SKM-1 treated with dmso at 0.1 percent for 144 hours (cell line): ENCODE results near the gene CAMTA1.

Source experiments
- DNase-seq: peaks from one replicate; lab custom pipeline; 2025; ENCODE audit not compliant: unreplicated experiment; lab: John Stamatoyannopoulos, UW

Gene CAMTA1

GRCh38 chr1:7458946-7459345 lies 673.7 kb downstream of the CAMTA1 start:
- no peak for DNase-seq

DNA sequence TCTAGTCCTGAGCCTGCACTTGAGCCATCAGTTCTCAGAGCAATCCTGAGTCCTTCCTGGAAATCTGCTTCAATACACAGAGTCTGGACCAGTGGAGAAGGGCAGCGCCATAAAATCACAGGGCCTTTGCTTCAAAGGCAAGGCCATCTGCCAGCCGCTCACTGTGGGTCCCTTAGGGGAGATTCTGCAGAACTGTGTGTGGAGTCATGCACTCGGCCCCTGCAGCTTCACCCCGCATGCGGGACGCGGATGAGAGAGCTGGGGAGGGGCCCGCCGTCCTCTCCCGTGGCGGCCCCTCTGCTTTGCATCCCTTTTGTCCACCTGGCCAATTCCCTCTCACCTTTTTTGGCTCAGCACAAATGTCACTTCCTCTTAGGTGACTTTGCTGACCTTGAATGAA lies 674.7 kb downstream of the CAMTA1 start:
- no peak for DNase-seq

- no peak for DNase-seq
Measured at GRCh38 chr1:7460807-7461206, 675.6 kb downstream of the CAMTA1 start.

GRCh38 chr1:7462617-7463016 lies 677.4 kb downstream of the CAMTA1 start:
- no peak for DNase-seq

DNA sequence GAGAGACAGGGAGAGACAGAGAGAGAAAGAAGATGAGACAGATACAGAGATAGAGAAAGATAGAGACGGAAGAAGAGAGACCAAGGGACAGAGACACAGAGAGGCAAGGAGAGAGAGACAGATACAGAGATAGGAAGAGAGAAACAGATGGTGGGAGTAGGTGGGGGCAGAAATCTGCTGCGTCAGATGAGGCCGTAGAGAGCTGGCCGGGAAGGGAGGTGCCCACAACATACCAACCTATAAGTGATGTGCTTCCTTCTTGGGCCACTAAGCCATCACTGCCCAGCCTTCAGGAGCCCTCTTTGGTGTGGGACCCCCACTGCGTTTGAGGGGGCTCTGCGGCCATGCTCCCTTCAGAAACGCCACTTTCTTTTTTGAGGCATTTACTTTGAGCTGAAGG lies 678.3 kb downstream of the CAMTA1 start:
- DNase-seq, result no peak

DNA sequence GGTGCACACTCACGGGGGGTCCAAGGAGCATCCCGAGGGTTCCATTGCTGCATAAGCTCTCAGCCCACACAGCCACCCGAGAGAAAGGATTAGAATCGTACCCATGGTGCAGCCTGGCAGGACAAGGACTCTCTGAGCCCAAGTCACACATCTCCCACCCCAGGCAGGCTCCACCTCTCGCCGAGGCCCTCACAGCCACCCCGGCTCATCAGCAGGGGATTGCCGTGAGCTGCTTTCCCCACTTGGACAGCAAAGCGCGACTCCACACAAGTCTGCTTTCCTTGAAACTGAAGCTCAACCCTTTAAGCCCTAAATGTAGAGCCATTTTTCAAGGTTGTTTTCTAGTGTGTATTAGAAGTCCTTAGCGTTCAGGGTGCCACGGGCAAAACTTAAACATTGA lies 679.5 kb downstream of the CAMTA1 start:
- DNase-seq, result no peak

DNA sequence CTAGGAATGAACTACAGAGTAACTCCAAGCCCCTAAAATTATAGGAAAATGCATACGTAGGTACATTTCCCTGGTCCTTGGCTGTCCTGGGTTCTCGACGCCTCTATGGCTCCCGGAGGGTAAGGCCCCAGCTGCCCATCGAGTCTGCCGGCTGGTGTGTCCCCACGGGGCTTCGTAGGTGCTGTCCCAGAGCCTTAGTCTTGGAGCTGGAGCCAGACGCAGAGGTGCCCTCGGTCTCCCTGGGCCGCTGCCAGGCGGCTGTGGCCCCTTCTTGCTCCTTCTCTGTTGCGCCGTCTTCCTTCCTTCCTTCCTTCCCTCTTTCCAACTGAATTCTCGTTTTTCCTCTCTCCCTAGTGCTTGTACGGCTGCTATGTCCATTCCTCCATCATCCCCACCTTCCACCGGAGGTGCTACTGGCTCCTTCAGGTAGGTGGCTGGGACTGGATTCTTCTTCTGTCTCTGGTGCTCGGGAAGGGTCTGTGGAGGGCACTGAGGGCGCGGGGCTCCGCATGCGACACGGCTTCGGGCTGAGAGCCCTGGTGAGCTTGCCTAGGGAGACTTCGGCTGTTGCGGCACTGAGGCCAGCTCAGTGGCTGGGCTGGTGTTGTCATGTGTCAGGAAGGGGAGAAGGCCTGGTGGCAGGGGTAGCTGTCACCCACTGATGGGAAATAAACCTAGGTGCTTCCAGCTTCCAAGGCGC lies 682.4 kb downstream of the CAMTA1 start:
- no peak for DNase-seq

DNA sequence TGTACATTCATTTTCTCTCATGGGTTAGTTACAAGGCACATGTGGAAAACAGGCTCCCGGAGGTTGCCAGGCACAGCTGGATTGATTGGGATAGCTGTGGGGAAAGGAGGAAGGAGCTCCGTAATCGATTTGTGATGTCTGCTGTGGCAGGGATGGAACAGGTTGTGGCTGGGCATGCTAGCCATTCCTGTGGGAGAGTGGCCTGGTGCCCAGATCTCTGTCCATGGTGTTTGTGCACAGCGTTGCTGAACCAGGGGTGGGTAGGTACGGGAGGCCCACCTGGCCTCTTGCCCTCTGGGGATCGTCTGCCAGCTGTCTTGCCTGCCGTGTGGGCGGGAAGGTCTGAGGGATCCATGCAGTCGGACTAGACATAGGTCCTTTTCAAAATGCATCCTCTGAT lies 683.0 kb downstream of the CAMTA1 start:
- DNase-seq, result no peak

- DNase-seq, result no peak
Measured at GRCh38 chr1:7469255-7469938, 684.1 kb downstream of the CAMTA1 start.

GRCh38 chr1:7470904-7471638 lies 685.8 kb downstream of the CAMTA1 start:
- DNase-seq, result no peak

- no peak for DNase-seq
Measured at GRCh38 chr1:7471836-7472235, 686.6 kb downstream of the CAMTA1 start.

GRCh38 chr1:7473223-7474142 lies 688.2 kb downstream of the CAMTA1 start:
- DNase-seq, result no peak

DNA sequence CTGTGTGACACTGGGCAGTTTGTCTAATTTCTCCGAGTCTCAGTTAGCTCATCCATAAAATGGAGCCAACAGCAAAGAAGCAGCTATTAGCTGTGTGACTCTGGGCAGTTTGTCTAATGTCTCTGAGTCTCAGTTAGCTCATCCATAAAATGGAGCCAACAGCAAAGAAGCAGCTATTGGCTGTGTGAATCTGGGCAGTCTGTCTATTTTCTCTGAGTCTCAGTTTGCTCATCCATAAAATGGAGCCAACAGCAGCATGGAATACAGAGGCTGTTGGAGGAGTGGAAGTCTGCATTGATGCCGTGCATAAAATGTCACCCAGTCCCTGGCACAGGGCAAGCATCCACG lies 688.9 kb downstream of the CAMTA1 start:
- no peak for DNase-seq

DNA sequence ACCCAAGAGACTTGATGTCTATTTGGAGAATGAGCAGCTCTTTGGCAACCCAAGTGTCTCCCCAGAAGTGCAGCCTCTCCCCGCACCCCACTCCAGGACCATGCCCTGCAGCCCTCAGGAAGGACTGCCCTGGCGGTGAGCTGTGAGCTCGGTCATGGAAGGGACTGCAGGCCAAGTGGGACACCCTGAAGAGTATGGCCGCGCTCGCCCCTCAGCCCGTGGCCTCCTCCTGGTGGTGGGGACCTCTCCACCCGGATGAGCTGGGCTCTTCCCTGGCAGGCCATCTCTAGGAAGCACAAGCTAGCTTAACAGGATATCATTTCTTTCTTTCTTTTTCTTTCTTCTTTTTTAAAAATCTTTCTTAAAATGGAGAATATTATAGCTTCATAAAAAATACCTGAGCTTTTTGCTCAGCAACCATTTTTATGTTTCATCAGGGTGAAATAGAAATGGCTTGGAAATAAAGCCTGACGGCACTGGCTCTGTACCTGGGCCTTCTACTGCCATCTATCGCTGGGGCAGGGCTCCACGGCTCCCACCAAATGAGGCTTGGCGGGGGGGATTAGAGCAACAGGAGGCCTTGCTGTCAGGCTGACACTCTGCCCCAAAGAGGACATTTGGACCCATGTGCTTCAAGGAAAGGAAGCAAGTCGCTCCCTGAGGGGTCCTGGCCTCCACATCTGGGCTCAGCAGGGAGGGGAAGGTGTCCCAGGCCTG lies 689.7 kb downstream of the CAMTA1 start:
- no peak for DNase-seq

GRCh38 chr1:7475691-7476090 lies 690.4 kb downstream of the CAMTA1 start:
- no peak for DNase-seq

GRCh38 chr1:7476402-7476801 lies 691.1 kb downstream of the CAMTA1 start:
- no peak for DNase-seq

- DNase-seq, result no peak
Measured at GRCh38 chr1:7476861-7477547, 691.8 kb downstream of the CAMTA1 start.

- no peak for DNase-seq
Measured at GRCh38 chr1:7477593-7477992, 692.3 kb downstream of the CAMTA1 start.

DNA sequence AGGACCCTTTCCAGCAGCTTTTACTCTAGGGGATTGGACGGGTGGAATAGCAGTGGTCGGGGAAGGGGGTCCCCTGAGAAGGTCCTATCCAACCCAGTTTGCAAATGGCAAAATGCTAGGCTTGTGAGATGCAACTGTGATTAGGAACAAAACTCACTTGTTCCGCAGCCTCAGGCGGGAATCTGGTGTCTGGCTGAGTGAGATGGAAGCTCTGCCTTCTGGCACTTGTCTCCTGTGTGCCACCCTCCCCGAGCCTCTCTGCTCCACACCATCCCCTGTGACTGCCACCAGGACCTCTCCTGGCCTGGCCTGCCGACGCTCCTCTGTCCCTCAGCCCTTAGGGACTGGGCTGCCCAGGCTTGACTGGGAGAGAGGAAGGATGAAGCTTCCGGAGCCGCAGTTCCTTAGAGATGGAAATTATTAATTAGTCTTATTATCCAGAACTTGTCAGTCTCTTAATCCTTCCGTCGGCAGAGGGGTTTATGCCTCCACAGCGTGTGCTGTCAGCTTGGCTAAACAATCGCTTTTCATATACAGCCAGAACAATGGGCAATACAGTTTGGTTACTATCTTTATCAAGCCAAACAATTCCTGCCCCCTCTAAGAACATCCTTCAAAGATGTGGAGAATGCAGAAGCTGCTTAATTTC lies 693.0 kb downstream of the CAMTA1 start:
- DNase-seq, result no peak
